Measurements from ENCODE around the gene PRKD2.

Gene PRKD2

GRCh38 chr19:46678110-46678732 is 38.7 kb downstream of the PRKD2 start:
- in situ Hi-C loops (cut with HindIII; ENCODE audit: low pct_unique_long_range_greater_than_20kb, low sequenced_read_pairs) = no loop called here
- no peak for TF ChIP-seq JUND (IDR thresholded peaks at IDR 0.05; ENCODE audit: low read depth)
- peak in 1 of 2 experiments; percentile 65 for DNase-seq (ENCODE audit: low read depth in 1 of 2, low spot score in 1 of 2)

- TF ChIP-seq JUND (IDR thresholded peaks at IDR 0.05; ENCODE audit: low read depth) = no peak
- peak; percentile 71 to 85 for DNase-seq (ENCODE audit: low read depth in 1 of 2, low spot score in 1 of 2)
- in situ Hi-C loops (cut with HindIII; ENCODE audit: low pct_unique_long_range_greater_than_20kb, low sequenced_read_pairs) = no loop called here
Measured at GRCh38 chr19:46674416-46675178, 42.3 kb downstream of the PRKD2 start.

DNA sequence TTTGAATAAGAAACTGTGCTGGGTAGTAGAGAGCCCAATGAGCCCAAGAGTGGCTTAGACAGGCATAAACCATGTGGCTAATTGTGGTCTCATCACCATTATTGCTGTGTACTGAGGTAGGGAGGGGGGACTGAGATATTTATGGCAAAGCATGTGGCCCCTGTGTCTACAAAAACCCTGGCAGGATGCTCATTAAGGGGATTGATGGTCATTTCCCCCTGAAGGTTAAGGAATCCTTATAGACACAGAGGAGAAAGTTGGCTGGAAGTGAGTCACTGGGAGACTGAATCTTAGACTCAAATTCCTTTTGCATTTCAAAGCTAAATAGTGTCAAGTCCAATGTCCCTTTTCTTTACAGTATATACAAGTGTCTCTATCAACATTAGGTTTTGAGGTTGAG is 46.1 kb downstream of the PRKD2 start:
- no peak for TF ChIP-seq JUND (IDR thresholded peaks at IDR 0.05; ENCODE audit: low read depth)
- in situ Hi-C loops (cut with HindIII; ENCODE audit: low pct_unique_long_range_greater_than_20kb, low sequenced_read_pairs) = no loop called here
- DNase-seq (ENCODE audit: low read depth in 1 of 2, low spot score in 1 of 2) = no peak

DNA sequence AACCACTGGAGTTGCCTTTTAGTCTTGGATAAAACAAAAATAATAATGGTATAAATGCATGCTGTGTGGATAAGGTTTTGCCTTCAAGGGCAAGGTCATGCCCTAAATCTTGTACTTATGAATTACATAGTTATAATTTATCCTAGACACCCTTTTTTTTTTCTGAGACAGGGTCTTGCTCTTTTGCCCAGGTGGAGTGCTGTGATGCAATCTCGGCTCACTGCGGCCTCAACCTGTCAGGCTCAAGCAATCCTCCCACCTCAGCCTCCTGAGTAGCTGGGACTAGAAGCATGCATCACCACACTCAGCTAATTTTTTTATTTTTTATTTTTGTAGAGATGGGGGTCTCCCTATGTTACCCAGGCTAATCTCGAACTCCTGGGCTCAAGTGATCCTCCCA is 48.3 kb downstream of the PRKD2 start:
- no peak for TF ChIP-seq JUND (IDR thresholded peaks at IDR 0.05; ENCODE audit: low read depth)
- in situ Hi-C loops (cut with HindIII; ENCODE audit: low pct_unique_long_range_greater_than_20kb, low sequenced_read_pairs) = no loop called here

GRCh38 chr19:46665072-46665471 is 51.8 kb downstream of the PRKD2 start:
- DNase-seq (ENCODE audit: low read depth in 1 of 2, low spot score in 1 of 2) = no peak
- in situ Hi-C loops (cut with HindIII; ENCODE audit: low pct_unique_long_range_greater_than_20kb, low sequenced_read_pairs) = no loop called here
- no peak for TF ChIP-seq JUND (IDR thresholded peaks at IDR 0.05; ENCODE audit: low read depth)

More for the DNA sequence above, 48.3 kb downstream of the PRKD2 start:
- no peak for DNase-seq (ENCODE audit: low read depth in 1 of 2, low spot score in 1 of 2)

DNA sequence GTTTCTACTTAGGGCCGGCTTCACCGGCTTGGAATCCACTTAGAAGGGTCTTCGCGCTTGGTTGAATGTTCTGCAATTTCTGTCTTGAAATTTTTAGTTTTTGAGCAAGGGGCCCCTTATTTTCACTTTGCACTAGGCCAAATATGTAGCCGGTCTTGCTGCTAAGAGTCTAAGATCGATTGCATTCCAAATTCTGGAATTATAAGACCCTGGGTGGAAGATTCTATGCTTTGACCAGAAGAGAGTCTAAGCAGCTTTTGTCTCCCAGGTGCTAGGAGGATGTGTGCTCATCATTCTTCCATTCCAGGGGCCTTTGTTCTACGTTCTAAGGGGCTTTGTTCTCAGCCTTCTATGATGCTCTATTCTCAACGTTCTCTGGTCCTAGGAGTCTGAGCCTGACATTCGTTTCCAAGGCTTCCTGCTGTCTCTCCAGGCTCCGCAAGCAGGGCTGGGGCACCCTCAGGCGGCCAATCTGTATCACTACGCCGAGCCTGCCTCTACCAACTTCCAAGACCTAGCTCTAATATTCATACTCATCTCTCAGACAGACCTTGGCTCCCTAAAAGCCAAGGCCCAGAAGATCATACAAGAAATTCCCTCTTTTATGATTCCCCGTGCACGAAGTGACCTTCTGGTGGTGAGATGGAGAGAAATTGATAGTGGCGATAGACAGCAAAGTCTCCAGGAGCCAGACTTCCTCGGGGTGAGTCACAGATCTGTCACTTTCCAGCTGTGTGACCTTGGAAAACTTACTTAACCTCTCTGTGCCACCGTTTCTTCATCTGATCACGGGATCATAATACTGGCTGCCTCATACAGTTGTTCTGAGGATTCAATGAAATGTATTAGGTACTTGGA is 55.0 kb downstream of the PRKD2 start:
- DNase-seq (ENCODE audit: low read depth in 1 of 2, low spot score in 1 of 2) = peak; percentile 66 to 87
- no peak for TF ChIP-seq JUND (IDR thresholded peaks at IDR 0.05; ENCODE audit: low read depth)
- in situ Hi-C loops (cut with HindIII; ENCODE audit: low pct_unique_long_range_greater_than_20kb, low sequenced_read_pairs) = no loop called here

DNA sequence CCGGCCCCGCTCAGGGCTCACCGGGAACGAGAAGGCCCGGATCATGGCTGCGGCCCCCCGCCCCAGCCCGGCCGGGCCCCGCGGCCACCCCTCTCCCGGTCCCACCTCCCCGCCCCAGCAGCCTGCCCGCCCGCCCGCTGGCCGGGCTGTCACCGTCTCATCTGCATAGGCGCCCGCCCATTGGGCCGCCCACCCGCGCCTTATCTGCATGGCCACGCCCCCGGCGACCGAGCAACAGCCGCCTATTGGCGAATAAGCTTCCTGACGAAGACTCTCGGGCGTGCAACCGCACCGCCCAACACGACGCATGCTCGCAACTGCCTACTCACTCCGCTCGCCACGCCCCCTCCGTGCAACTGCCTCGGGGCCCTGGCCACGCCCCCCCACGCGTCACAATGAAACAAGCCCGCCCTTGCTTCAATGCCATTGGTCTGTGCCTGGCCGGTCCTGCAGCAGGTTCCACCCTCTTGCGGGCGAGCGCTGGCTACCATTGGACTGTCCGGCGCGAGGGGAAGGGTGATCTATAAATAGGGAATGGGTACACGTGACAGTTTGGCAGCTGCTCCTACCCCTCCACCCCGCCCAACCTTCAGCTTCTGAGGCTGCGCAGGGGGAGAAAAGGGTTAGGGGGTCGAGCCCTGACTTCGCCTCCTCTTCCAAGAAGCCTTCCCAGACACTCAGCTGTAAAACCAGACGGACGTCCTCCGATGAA is 55.7 kb downstream of the PRKD2 start, which contains the start of gene DACT3:
Gene DACT3, minus strand, starts transcription at position 163 of the 712 bp plus-strand sequence. Its CDS starts 118 bp downstream, at position 45.
- in situ Hi-C loops (cut with HindIII; ENCODE audit: low pct_unique_long_range_greater_than_20kb, low sequenced_read_pairs) = no loop called here
- no peak for TF ChIP-seq JUND (IDR thresholded peaks at IDR 0.05; ENCODE audit: low read depth)
- peak; percentile 97 to 99 for DNase-seq (ENCODE audit: low read depth in 1 of 2, low spot score in 1 of 2)

- in situ Hi-C loops (cut with HindIII; ENCODE audit: low pct_unique_long_range_greater_than_20kb, low sequenced_read_pairs) = no loop called here
- DNase-seq (ENCODE audit: low read depth in 1 of 2, low spot score in 1 of 2) = no peak
- no peak for TF ChIP-seq JUND (IDR thresholded peaks at IDR 0.05; ENCODE audit: low read depth)
Measured at GRCh38 chr19:46660551-46661019, 56.3 kb downstream of the PRKD2 start.

- in situ Hi-C loops (cut with HindIII; ENCODE audit: low pct_unique_long_range_greater_than_20kb, low sequenced_read_pairs) = no loop called here
- no peak for TF ChIP-seq JUND (IDR thresholded peaks at IDR 0.05; ENCODE audit: low read depth)
- DNase-seq (ENCODE audit: low read depth in 1 of 2, low spot score in 1 of 2) = no peak
Measured at GRCh38 chr19:46660008-46660517, 56.9 kb downstream of the PRKD2 start.

- DNase-seq (ENCODE audit: low read depth in 1 of 2, low spot score in 1 of 2) = peak in 1 of 2 experiments; percentile 12
- no peak for TF ChIP-seq JUND (IDR thresholded peaks at IDR 0.05; ENCODE audit: low read depth)
- in situ Hi-C loops (cut with HindIII; ENCODE audit: low pct_unique_long_range_greater_than_20kb, low sequenced_read_pairs) = no loop called here
Measured at GRCh38 chr19:46659151-46660007, 57.5 kb downstream of the PRKD2 start.

DNA sequence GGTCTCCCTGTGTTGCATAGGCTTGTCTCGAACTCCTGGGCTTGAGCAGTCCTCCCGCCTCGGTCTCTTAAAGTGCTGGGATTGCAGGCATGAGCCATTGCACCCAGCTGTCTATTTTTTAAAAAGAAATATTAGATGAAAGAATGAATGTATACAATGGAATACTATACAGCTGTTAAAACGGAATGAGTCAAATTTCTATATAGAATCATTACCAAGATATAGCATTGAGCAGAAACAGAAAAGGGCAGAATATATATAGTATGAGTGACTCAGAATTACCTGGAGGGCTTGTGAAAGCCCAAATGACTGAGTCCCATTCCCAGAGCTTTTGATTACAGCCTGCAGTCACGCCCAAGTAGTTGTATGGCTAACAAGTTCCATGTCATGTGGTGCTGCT is 60.4 kb downstream of the PRKD2 start:
- TF ChIP-seq JUND (IDR thresholded peaks at IDR 0.05; ENCODE audit: low read depth) = no peak
- in situ Hi-C loops (cut with HindIII; ENCODE audit: low pct_unique_long_range_greater_than_20kb, low sequenced_read_pairs) = no loop called here
- DNase-seq (ENCODE audit: low read depth in 1 of 2, low spot score in 1 of 2) = no peak

Measured in T47D (cell line).